ENCODE measurements around the gene DR1. TPM values are rescaled to one million over a fixed set of nuclear protein-coding genes. Genes with fewer than 3 reads are reported as not detected.

DR1 gene
- total RNA-seq, 1 experiment from 2014 or later, result 87.3 TPM

DNA sequence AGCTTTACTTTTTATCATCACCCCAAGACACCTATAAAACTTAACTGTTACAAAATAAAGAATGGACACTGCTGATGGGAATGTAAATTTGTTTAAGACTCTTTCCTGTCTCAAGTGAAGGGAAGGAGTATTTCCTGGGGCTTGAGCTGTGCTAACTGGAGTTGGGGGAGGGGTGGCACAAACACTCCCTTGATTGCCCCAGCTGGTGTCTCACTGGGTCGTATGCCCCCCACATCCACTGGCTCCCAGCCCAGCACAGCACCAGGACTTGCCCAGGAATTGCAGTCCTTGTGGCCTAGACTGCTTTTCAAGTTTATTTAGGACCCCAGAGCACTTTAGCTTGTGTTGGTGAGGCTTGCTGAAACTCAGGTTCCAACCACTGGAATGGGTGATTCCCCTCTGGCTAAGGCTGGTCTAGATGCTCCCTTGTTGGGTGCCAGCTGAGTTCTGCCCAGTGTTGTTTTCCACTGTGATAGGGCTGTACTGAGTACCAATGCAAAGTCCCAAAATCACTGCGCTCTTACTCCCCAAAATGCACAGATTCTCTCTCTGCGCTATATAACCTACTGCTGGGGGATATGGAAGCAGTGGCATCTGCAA, 49.1 kb upstream of the DR1 start:
- no CpG with 5 or more reads among the region's 3 CpGs for WGBS (ENCODE audit: extremely low coverage, insufficient read length, low lambda C conversion rate)
- Histone ChIP-seq H3K4me2 (ENCODE audit: insufficient read depth, insufficient read length, low read length) (no peak overlapping the region), H3K56ac (ENCODE audit: insufficient read length, low read depth, low read length) (no peak overlapping the region), H4K20me1 (ENCODE audit: control insufficient read depth, insufficient read depth, insufficient read length) (no peaks in the 10 kb centered on the region), H2BK20ac (ENCODE audit: low read depth, low read length, poor library complexity, severe bottlenecking) (no peak overlapping the region), H2AFZ (ENCODE audit: low read length) (no peak overlapping the region), H3K4me1 (ENCODE audit: insufficient read depth, low read length) (peaks cover 5% of the 10 kb centered on the region; the same call in 1 of the 2 replicates), H4K91ac (ENCODE audit: insufficient read length, low read depth, low read length) (no peak overlapping the region), H3K18ac (ENCODE audit: insufficient read length, low read depth, low read length) (no peak overlapping the region), H3K79me1 (ENCODE audit: insufficient read depth, low read depth, low read length, poor library complexity, severe bottlenecking) (no peaks in the 10 kb centered on the region), H3K23me2 (ENCODE audit: insufficient read length, low read depth, low read length, poor library complexity, severe bottlenecking) (no peaks in the 10 kb centered on the region), H3K79me2 (ENCODE audit: insufficient read depth, low read length) (no peaks in the 10 kb centered on the region), H3K27ac (ENCODE audit: insufficient read length, low read depth, low read length) (no peak overlapping the region), H3K23ac (ENCODE audit: insufficient read length, low read depth, low read length) (no peak overlapping the region), H3K9ac (ENCODE audit: extremely low read depth, insufficient read length, low read length) (no peak overlapping the region), H2BK12ac (ENCODE audit: insufficient read length, low read depth, low read length) (no peak overlapping the region), H2BK15ac (ENCODE audit: low read depth, low read length) (no peak overlapping the region), H4K5ac (ENCODE audit: insufficient read length, low read depth, low read length) (no peak overlapping the region), H3T11ph (ENCODE audit: low read length) (no peak overlapping the region), H3K27me3 (ENCODE audit: insufficient read depth, low read length) (no peaks in the 10 kb centered on the region), H3K14ac (ENCODE audit: insufficient read depth, low read length) (no peak overlapping the region), H2BK120ac (ENCODE audit: low read depth, low read length, poor library complexity, severe bottlenecking) (no peak overlapping the region), H2BK5ac (ENCODE audit: insufficient read length, low read length) (no peak overlapping the region), H2AK5ac (ENCODE audit: insufficient read length, low read length) (no peak overlapping the region), H4K8ac (replicated peaks; ENCODE audit: insufficient read length, low read depth, low read length) (no peak overlapping the region), H3K9me3 (ENCODE audit: control insufficient read depth, low read depth, low read length) (no peaks in the 10 kb centered on the region), H3K4ac (ENCODE audit: low read depth, low read length) (no peak overlapping the region)
- H3K4me3 Mint-ChIP-seq, result no peak overlapping the region
- TF ChIP-seq, protein P1, sequence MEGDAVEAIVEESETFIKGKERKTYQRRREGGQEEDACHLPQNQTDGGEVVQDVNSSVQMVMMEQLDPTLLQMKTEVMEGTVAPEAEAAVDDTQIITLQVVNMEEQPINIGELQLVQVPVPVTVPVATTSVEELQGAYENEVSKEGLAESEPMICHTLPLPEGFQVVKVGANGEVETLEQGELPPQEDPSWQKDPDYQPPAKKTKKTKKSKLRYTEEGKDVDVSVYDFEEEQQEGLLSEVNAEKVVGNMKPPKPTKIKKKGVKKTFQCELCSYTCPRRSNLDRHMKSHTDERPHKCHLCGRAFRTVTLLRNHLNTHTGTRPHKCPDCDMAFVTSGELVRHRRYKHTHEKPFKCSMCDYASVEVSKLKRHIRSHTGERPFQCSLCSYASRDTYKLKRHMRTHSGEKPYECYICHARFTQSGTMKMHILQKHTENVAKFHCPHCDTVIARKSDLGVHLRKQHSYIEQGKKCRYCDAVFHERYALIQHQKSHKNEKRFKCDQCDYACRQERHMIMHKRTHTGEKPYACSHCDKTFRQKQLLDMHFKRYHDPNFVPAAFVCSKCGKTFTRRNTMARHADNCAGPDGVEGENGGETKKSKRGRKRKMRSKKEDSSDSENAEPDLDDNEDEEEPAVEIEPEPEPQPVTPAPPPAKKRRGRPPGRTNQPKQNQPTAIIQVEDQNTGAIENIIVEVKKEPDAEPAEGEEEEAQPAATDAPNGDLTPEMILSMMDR (conservative IDR thresholded peaks at IDR 0.05), result no peak
- H3K27ac Mint-ChIP-seq, result peak overlapping the region; percentile 10 to 63 (median 41); a peak in 3 of 7 replicates
- H3K4me1 Mint-ChIP-seq, result peaks cover 21 to 25% of the 10 kb centered on the region in 2 experiments
- peaks cover 1 to 19% (median 13%) of the 10 kb centered on the region in 3 experiments; a peak in 6 of 7 replicates for H3K36me3 Mint-ChIP-seq (ENCODE audit: insufficient read depth in 1 of 3, low read depth in 3 of 3)
- no peaks in the 10 kb centered on the region for H3K27me3 Mint-ChIP-seq (ENCODE audit: low read depth)
- H3K9me3 Mint-ChIP-seq, result peaks cover 3 to 9% of the 10 kb centered on the region in 2 experiments
- DNase-seq, result peak; percentile 40

All from H9 (cell line).